GM12801 (cell line): ENCODE data around the gene AKT1S1.

Source experiments
- CTCF ChIP-seq: IDR thresholded peaks from one replicate; pipeline ENCODE4 v1.5.1; 2011; ENCODE audit warnings: control low read depth; ENCODE audit not compliant: insufficient read length; ENCODE audit errors: extremely low read depth

The AKT1S1 gene

GRCh38 chr19:49864890-49865289, 12.3 kb downstream of the AKT1S1 start:
- no peak for TF ChIP-seq CTCF

DNA sequence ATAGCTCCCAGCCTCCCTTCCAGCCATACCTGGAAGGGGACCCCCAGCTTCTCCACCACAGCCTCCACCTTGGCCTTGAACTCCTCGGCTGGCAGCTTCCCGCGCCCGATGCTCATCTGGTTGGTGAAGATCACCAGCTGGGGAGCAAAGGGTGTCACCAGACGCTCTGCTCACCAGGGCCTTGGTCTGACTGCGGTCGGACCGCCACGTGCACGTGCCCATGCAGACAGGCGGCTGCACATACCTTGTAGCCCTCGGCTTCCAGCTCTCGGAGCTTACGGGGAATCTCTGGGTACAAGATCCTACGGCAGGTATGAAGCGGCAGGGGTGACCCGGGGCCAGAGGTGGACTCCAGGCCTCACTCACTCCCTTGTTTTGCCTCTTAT, 13.2 kb downstream of the AKT1S1 start:
- TF ChIP-seq CTCF, result no peak

- TF ChIP-seq CTCF, result no peak
These were observed 13.8 kb downstream of the AKT1S1 start for GRCh38 chr19:49863254-49863934.

GRCh38 chr19:49862391-49863253, 14.5 kb downstream of the AKT1S1 start:
- no peak for TF ChIP-seq CTCF

DNA sequence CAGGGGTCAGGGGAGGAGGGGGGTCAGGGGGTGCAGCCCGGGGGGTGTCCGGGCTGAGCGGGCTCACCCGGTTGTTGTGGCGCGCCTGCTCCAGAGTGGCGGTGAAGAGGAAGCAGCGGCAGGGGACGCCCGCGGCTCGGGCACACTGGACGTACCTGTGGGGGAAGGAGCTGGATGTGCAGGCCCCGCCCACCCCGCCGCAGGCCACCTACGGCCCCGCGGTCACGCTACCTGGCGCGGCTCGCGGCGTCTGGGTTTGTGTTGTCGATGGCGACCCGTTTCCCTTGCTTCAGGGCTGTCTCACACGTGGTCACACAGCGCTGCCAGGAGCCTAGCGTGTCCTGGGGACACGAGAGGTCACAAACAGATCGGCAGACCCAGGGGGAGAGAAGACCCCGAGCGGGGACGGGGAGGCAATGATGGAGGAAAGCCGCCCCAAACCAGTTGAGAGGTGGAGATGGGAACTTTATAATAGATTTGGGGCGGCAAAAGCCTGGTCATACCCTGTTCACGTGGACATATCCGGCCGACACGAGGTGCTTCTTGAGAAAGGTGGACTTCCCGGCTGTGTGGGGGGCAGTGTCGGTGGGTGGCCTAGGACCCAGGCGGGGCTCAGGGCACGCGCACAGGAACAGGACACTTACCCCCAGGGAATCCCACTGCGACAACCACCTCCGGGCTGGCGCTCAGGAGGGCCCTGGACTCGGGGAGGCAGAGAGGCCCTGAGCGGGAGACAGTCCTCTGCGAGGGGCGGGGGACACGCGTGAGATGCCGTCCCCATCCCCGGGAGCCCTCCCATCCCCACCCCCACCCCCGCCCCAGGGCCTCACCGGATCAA, 15.4 kb downstream of the AKT1S1 start:
- no peak for TF ChIP-seq CTCF

DNA sequence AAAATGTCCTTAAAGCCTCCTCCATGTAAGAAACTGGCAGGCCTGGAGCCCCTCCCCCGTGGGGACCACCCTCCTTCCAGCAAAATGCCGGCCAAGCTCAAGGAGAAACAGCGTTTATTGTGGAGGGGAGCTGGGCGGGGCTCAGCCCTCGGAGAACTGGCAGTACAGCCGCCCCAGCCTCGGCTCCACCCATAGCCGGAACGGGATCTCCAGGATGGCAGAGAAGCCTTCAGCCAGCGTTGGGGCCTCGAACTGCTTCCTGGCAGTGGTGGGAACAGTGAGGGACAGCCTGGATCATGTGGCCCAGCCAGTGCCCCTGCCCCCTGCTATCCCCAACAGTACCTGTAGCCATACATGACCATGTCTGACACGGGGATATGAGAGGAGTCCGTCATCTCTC, 16.0 kb downstream of the AKT1S1 start:
- TF ChIP-seq CTCF, result no peak
